ENCODE results near the gene ZC3HAV1.

The ZC3HAV1 gene

GRCh38 chr7:139109188-139109982, at the start of gene ZC3HAV1:
Gene ZC3HAV1 (minus strand): TSS chr7:139109720. CDS start chr7:139109331, 389 bp downstream.
- no peak; the same call in 1 of the 2 replicates for TF ChIP-seq ISL1 (CRISPR knock-in tag; IDR thresholded peaks at IDR 0.05)
- TF ChIP-seq PPARA (CRISPR knock-in tag; IDR thresholded peaks at IDR 0.05; ENCODE audit: borderline replicate concordance) = no peak
- 0 out of 2 replicates have a peak, but pooled peaks have one; percentile 43 for TF ChIP-seq BACH2 (CRISPR knock-in tag; IDR thresholded peaks at IDR 0.05; ENCODE audit: borderline replicate concordance)
- peak; percentile 39; the same call in 1 of the 2 replicates for TF ChIP-seq ZNF8 (CRISPR knock-in tag; IDR thresholded peaks at IDR 0.05)
- no peak; the same call in 1 of the 2 replicates for TF ChIP-seq GLIS3 (CRISPR knock-in tag; IDR thresholded peaks at IDR 0.05)
- TF ChIP-seq SNAI2 (CRISPR knock-in tag; IDR thresholded peaks at IDR 0.05) = no peak
- no peak for TF ChIP-seq ZC3H10 (CRISPR knock-in tag; IDR thresholded peaks at IDR 0.05)
- TF ChIP-seq ARNTL (CRISPR knock-in tag; IDR thresholded peaks at IDR 0.05; ENCODE audit: borderline replicate concordance, low read depth) = no peak
- no peak for TF ChIP-seq TCF4 (CRISPR knock-in tag; IDR thresholded peaks at IDR 0.05; ENCODE audit: borderline replicate concordance)
- no peak for TF ChIP-seq ZNF565 (CRISPR knock-in tag; conservative IDR thresholded peaks at IDR 0.05; ENCODE audit: low read depth)
- peak; percentile 39; the same call in 1 of the 2 replicates for TF ChIP-seq TSHZ2 (CRISPR knock-in tag; IDR thresholded peaks at IDR 0.05)
- no peak for TF ChIP-seq POU6F1 (CRISPR knock-in tag; IDR thresholded peaks at IDR 0.05; ENCODE audit: borderline replicate concordance, low read depth)
- TF ChIP-seq RARB (CRISPR knock-in tag; IDR thresholded peaks at IDR 0.05) = no peak
- no peak for TF ChIP-seq OSR1 (CRISPR knock-in tag; IDR thresholded peaks at IDR 0.05)
- no peak for TF ChIP-seq ZFP30 (CRISPR knock-in tag; IDR thresholded peaks at IDR 0.05)
- TF ChIP-seq ESRRG (CRISPR knock-in tag; IDR thresholded peaks at IDR 0.05) = no peak
- TF ChIP-seq CSDC2 (CRISPR knock-in tag; IDR thresholded peaks at IDR 0.05) = 0 out of 2 replicates have a peak, but pooled peaks have one; percentile 57
- TF ChIP-seq ZFP3 (CRISPR knock-in tag; IDR thresholded peaks at IDR 0.05) = peak; percentile 57; the same call in 1 of the 2 replicates
- no peak for TF ChIP-seq ZNF70 (CRISPR knock-in tag; IDR thresholded peaks at IDR 0.05)
- TF ChIP-seq, protein P1, sequence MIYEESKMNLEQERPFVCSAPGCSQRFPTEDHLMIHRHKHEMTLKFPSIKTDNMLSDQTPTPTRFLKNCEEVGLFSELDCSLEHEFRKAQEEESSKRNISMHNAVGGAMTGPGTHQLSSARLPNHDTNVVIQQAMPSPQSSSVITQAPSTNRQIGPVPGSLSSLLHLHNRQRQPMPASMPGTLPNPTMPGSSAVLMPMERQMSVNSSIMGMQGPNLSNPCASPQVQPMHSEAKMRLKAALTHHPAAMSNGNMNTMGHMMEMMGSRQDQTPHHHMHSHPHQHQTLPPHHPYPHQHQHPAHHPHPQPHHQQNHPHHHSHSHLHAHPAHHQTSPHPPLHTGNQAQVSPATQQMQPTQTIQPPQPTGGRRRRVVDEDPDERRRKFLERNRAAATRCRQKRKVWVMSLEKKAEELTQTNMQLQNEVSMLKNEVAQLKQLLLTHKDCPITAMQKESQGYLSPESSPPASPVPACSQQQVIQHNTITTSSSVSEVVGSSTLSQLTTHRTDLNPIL (CRISPR knock-in tag; IDR thresholded peaks at IDR 0.05; ENCODE audit: low read depth) = no peak
- 0 out of 2 replicates have a peak, but pooled peaks have one; percentile 12 for TF ChIP-seq PATZ1 (CRISPR knock-in tag; IDR thresholded peaks at IDR 0.05; ENCODE audit: borderline replicate concordance)
- TF ChIP-seq TOX (CRISPR knock-in tag; IDR thresholded peaks at IDR 0.05; ENCODE audit: borderline replicate concordance) = no peak
- no peak for TF ChIP-seq CSRNP3 (CRISPR knock-in tag; IDR thresholded peaks at IDR 0.05)
- ATAC-seq = peak; percentile 93

DNA sequence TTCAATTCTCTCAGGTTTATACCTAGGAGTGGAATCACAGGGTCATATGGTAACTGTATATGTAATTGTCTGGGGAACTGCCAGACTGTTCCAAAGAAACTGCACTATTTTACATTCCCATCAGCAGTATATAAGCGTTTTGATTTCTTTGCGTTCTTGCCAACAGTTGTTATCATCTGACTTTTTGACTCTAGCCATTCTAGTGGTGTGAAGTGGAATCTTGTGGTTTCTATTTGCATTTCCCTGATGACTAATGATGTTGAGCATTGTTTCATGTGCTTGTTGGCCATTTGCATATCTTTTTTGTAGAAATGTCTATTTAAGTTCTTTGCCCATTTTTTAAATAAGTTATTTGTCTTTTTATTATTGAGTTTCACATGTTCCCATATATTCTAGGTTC, 44.3 kb upstream of the ZC3HAV1 start:
- peak; percentile 40; the same call in 2 of the 3 replicates for ATAC-seq
- TF ChIP-seq TSHZ2 (CRISPR knock-in tag; IDR thresholded peaks at IDR 0.05) (no peak), BACH2 (CRISPR knock-in tag; IDR thresholded peaks at IDR 0.05; ENCODE audit: borderline replicate concordance) (no peak), ZNF8 (CRISPR knock-in tag; IDR thresholded peaks at IDR 0.05) (no peak), ZNF70 (CRISPR knock-in tag; IDR thresholded peaks at IDR 0.05) (no peak), ESRRG (CRISPR knock-in tag; IDR thresholded peaks at IDR 0.05) (no peak), GLIS3 (CRISPR knock-in tag; IDR thresholded peaks at IDR 0.05) (no peak), ZNF565 (CRISPR knock-in tag; conservative IDR thresholded peaks at IDR 0.05; ENCODE audit: low read depth) (no peak), TCF4 (CRISPR knock-in tag; IDR thresholded peaks at IDR 0.05; ENCODE audit: borderline replicate concordance) (no peak), ZFP30 (CRISPR knock-in tag; IDR thresholded peaks at IDR 0.05) (no peak)
- TF ChIP-seq, protein P1 (CRISPR knock-in tag; IDR thresholded peaks at IDR 0.05; ENCODE audit: low read depth) = no peak

All from SK-N-SH treated with all-trans-retinoic acid at 6 μM for 48 hours (cell line).